HCT116 (cell line): ENCODE measurements around the gene ZBTB33. TPM values are rescaled to one million over a fixed set of nuclear protein-coding genes. Genes with fewer than 3 reads are reported as not detected.

Experiments used
- ATAC-seq: fragments of 200-7000 bp; cut with Tn5 transposase; 2 replicates; pipeline ENCODE4 v1.9.1; 2020; ENCODE audit warnings: mild to moderate bottlenecking, moderate library complexity
- BruUV-seq: library from RNA; stranded (reverse); fragments of 400-500 nt; replicated peaks from 2 replicates; lab custom pipeline; 2021; lab: Mats Ljungman, UMichigan
- CTCF ChIA-PET: fragments of 300-600 bp; sonication (Branson Sonifier 250); formaldehyde crosslinking; loops from one replicate; lab custom pipeline; 2021; ENCODE audit warnings: antibody characterized with exemption; lab: Charles Lee
- POLR2A ChIA-PET: fragments of 300-600, 350-600 bp; sonication (Branson Sonifier 250); formaldehyde crosslinking; loops from one replicate; lab custom pipeline; 2021; ENCODE audit warnings: antibody characterized with exemption; lab: Charles Lee
- RAD21 ChIA-PET, 2 experiments: fragments of 300-600 bp; sonication (Branson Sonifier 250); formaldehyde crosslinking; loops; one replicate each; lab custom pipeline; 2023; ENCODE audit warnings: low total read pairs in 2 of 2; ENCODE audit not compliant: uncharacterized antibody in 2 of 2, unreplicated experiment in 2 of 2, low non-redundant PET in 1 of 2; lab: Charles Lee
- DNase-seq: peaks from one replicate; pipeline ENCODE4 v3.0.0-alpha.2; 2010; ENCODE audit warnings: low read depth, low spot score
- H2AFZ ChIP-seq: fragments of 200-600 bp; shearing (Covaris generic), sonication (generic); 2 replicates; pipeline ENCODE4 v1.6.1; 2017; ENCODE audit warnings: low read depth, mixed run types, mixed read lengths, antibody characterized with exemption, low read length; ENCODE audit not compliant: poor library complexity, severe bottlenecking
- H3K27ac ChIP-seq: 2 replicates; pipeline ENCODE4 v1.5.1; 2012; ENCODE audit warnings: low read depth, low read length
- H3K27me3 ChIP-seq: fragments of 200-600 bp; sonication (generic); 2 replicates; pipeline ENCODE4 v1.6.1; 2016; ENCODE audit warnings: mixed run types, low read length, mixed read lengths; ENCODE audit not compliant: insufficient read depth
- H3K36me3 ChIP-seq, 2 experiments: fragments of 200-500 bp in 1 of 2; fragments of 200-600 bp in 1 of 2; sonication (Bioruptor generic) in 1 of 2; sonication (generic) in 1 of 2; 2 replicates each; pipeline versions ENCODE4 v1.5.1 to v1.6.1; 2014 to 2016; ENCODE audit warnings: low read length in 2 of 2, inconsistent platforms in 1 of 2, mixed read lengths in 1 of 2, mixed run types in 1 of 2; ENCODE audit not compliant: insufficient read depth in 2 of 2, control insufficient read depth in 1 of 2
- H3K4me1 ChIP-seq, 2 experiments: fragments of 200-600 bp in 1 of 2; sonication (generic) in 1 of 2; 2 replicates each; pipeline versions ENCODE4 v1.5.1 to v1.6.1; 2012 to 2017; ENCODE audit warnings: low read length in 2 of 2, inconsistent platforms in 1 of 2, mild to moderate bottlenecking in 1 of 2, mixed read lengths in 1 of 2, mixed run types in 1 of 2, moderate library complexity in 1 of 2; ENCODE audit not compliant: insufficient read depth in 2 of 2, control insufficient read depth in 1 of 2
- H3K4me2 ChIP-seq: fragments of 200-600 bp; sonication (generic); 2 replicates; pipeline ENCODE4 v1.6.1; 2017; ENCODE audit warnings: mixed run types, low read length, mixed read lengths
- H3K4me3 ChIP-seq, 2 experiments: fragments of 200-600 bp in 1 of 2; sonication (generic) in 1 of 2; replicated peaks in 1 of 2; 2 replicates each; pipeline ENCODE4 v1.5.1; 2011 to 2016; ENCODE audit warnings: low read length in 2 of 2, control low read depth in 1 of 2, low read depth in 1 of 2, mild to moderate bottlenecking in 1 of 2, mixed read lengths in 1 of 2, mixed run types in 1 of 2
- H3K79me2 ChIP-seq: fragments of 200-600 bp; sonication (generic); 2 replicates; pipeline ENCODE4 v1.6.1; 2017; ENCODE audit warnings: mild to moderate bottlenecking, mixed run types, low read length, moderate library complexity, mixed read lengths; ENCODE audit not compliant: insufficient read depth
- H3K9ac ChIP-seq: fragments of 200-600 bp; sonication (generic); 2 replicates; pipeline ENCODE4 v1.6.1; 2016; ENCODE audit warnings: low read length, mixed read lengths
- H3K9me2 ChIP-seq: fragments of 200-600 bp; sonication (generic), shearing (Covaris generic); 2 replicates; pipeline ENCODE4 v1.6.1; 2017; ENCODE audit warnings: mixed run types, mild to moderate bottlenecking, moderate library complexity; ENCODE audit not compliant: insufficient read depth
- H3K9me3 ChIP-seq, 2 experiments: fragments of 200-500 bp in 1 of 2; fragments of 200-600 bp in 1 of 2; sonication (Bioruptor generic) in 1 of 2; sonication (generic) in 1 of 2; 2 replicates each; pipeline ENCODE4 v1.6.1; 2014 to 2017; ENCODE audit warnings: low read length in 2 of 2, mixed read lengths in 2 of 2, inconsistent platforms in 1 of 2, low read depth in 1 of 2, mild to moderate bottlenecking in 1 of 2, mixed run types in 1 of 2, moderate library complexity in 1 of 2; ENCODE audit not compliant: control insufficient read depth in 1 of 2, insufficient read depth in 1 of 2
- H4K20me1 ChIP-seq: fragments of 200-600 bp; sonication (generic), shearing (Covaris generic); 2 replicates; pipeline ENCODE4 v1.6.1; 2017; ENCODE audit warnings: mixed run types, mild to moderate bottlenecking, moderate library complexity; ENCODE audit not compliant: insufficient read depth
- CEBPB ChIP-seq: IDR thresholded peaks from 2 replicates; pipeline ENCODE4 v1.6.1; 2012; ENCODE audit warnings: low read depth
- ELF1 ChIP-seq: IDR thresholded peaks from 2 replicates; pipeline ENCODE4 v1.6.1; 2012; ENCODE audit warnings: low read depth, borderline replicate concordance
- EZH2phosphoT487 ChIP-seq: fragments of 200-600 bp; IDR thresholded peaks from 2 replicates; pipeline ENCODE4 v1.6.1; 2018; ENCODE audit warnings: antibody characterized with exemption, borderline replicate concordance
- FOSL1 ChIP-seq: IDR thresholded peaks from 2 replicates; pipeline ENCODE4 v1.6.1; 2012; ENCODE audit warnings: low read depth
- POLR2A ChIP-seq: IDR thresholded peaks from 2 replicates; pipeline ENCODE4 v1.7.0; 2011; ENCODE audit warnings: borderline replicate concordance; ENCODE audit not compliant: insufficient read depth, insufficient read length; ENCODE audit errors: extremely low read depth
- POLR2AphosphoS5 ChIP-seq: IDR thresholded peaks from 2 replicates; pipeline ENCODE4 v1.6.1; 2011; ENCODE audit warnings: mild to moderate bottlenecking, low read depth, low read length, moderate library complexity
- REST ChIP-seq: IDR thresholded peaks from 2 replicates; pipeline ENCODE4 v1.6.1; 2012; ENCODE audit warnings: low read depth
- SIN3A ChIP-seq: IDR thresholded peaks from 2 replicates; pipeline ENCODE4 v1.6.1; 2012; ENCODE audit warnings: low read depth
- SP1 ChIP-seq: IDR thresholded peaks from 2 replicates; pipeline ENCODE4 v1.6.1; 2012; ENCODE audit warnings: low read depth
- SRF ChIP-seq: IDR thresholded peaks from 2 replicates; pipeline ENCODE4 v1.6.1; 2012; ENCODE audit warnings: low read depth
- TCF7L2 ChIP-seq: IDR thresholded peaks from 2 replicates; pipeline ENCODE4 v1.7.0; 2011; ENCODE audit warnings: borderline replicate concordance, inconsistent platforms; ENCODE audit not compliant: insufficient read depth, insufficient read length; ENCODE audit errors: extremely low read depth
- YY1 ChIP-seq: IDR thresholded peaks from 2 replicates; pipeline ENCODE4 v1.6.1; 2011; ENCODE audit warnings: low read length, low read depth, moderate library complexity, mild to moderate bottlenecking; ENCODE audit not compliant: insufficient replicate concordance; ENCODE audit errors: extremely low read depth
- intact Hi-C: fragments of 100-400 bp; cut with micrococcal nuclease; formaldehyde crosslinking; loops from 2 replicates; pipeline ENCODE4 v1.10.0; 2022
- total RNA-seq: library from RNA; stranded (reverse); gene quantifications from one replicate; pipeline ENCODE4 v1.2.1, GENCODE V29; 2021; ENCODE audit not compliant: unreplicated experiment
- TF ChIP-seq, protein P1 (sequence below): IDR thresholded peaks from 2 replicates; pipeline ENCODE4 v1.6.1; 2011; ENCODE audit warnings: mild to moderate bottlenecking, low read length, moderate library complexity; ENCODE audit not compliant: insufficient replicate concordance; ENCODE audit errors: extremely low read depth

ZBTB33 gene
- total RNA-seq, 1 experiment from 2014 or later: 12.3 TPM

- TF ChIP-seq REST: no peak
Observed at GRCh38 chrX:120262859-120263708, 12.5 kb downstream of the ZBTB33 start (continued).

- POLR2A ChIA-PET: no interaction called here
- Histone ChIP-seq H3K4me2 (no peak overlapping the region), H3K36me3 (no peaks in the 10 kb centered on the region), H3K9me3 (no peaks in the 10 kb centered on the region), H3K9me2 (no peaks in the 10 kb centered on the region), H3K27me3 (no peaks in the 10 kb centered on the region), H4K20me1 (no peaks in the 10 kb centered on the region), H3K4me3 (no peak overlapping the region), H3K27ac (no peak overlapping the region), H3K79me2 (no peaks in the 10 kb centered on the region), H2AFZ (no peak overlapping the region), H3K4me1 (no peaks in the 10 kb centered on the region), H3K9ac (no peak overlapping the region)
- ATAC-seq: no peak
- CTCF ChIA-PET: no interaction called here
- DNase-seq: no peak
- no TSS peak for BruUV-seq
- RAD21 ChIA-PET: no interaction called here
- intact Hi-C loops: no loop called here
- no peak for TF ChIP-seq SRF
- TF ChIP-seq ELF1: no peak
- no peak for TF ChIP-seq REST
- no peak for TF ChIP-seq POLR2AphosphoS5
- no peak for TF ChIP-seq YY1
- no peak for TF ChIP-seq FOSL1
- no peak for TF ChIP-seq TCF7L2
- no peak for TF ChIP-seq SP1
- TF ChIP-seq EZH2phosphoT487: no peak
- TF ChIP-seq POLR2A: no peak
- no peak for TF ChIP-seq SIN3A
- no peak for TF ChIP-seq CEBPB
- TF ChIP-seq, protein P1, sequence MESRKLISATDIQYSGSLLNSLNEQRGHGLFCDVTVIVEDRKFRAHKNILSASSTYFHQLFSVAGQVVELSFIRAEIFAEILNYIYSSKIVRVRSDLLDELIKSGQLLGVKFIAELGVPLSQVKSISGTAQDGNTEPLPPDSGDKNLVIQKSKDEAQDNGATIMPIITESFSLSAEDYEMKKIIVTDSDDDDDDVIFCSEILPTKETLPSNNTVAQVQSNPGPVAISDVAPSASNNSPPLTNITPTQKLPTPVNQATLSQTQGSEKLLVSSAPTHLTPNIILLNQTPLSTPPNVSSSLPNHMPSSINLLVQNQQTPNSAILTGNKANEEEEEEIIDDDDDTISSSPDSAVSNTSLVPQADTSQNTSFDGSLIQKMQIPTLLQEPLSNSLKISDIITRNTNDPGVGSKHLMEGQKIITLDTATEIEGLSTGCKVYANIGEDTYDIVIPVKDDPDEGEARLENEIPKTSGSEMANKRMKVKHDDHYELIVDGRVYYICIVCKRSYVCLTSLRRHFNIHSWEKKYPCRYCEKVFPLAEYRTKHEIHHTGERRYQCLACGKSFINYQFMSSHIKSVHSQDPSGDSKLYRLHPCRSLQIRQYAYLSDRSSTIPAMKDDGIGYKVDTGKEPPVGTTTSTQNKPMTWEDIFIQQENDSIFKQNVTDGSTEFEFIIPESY: no peak
Observed at GRCh38 chrX:120264341-120264740, 13.7 kb downstream of the ZBTB33 start.
